GM19328 (cell line): ENCODE measurements around the gene VN1R4.
"Not testable (repeated sequence)": the region's sequence is repeated elsewhere in the genome, so short reads cannot be mapped to it uniquely, and the experiment has no call there.

Experiments used
- ATAC-seq: cut with Tn5 transposase; IDR thresholded peaks from one replicate; pipeline ENCODE4 v1.9.1; 2021; ENCODE audit warnings: mild to moderate bottlenecking, moderate library complexity; ENCODE audit not compliant: unreplicated experiment

VN1R4 gene

GRCh38 chr19:53267623-53268022 lies at the start of gene VN1R4:
Gene VN1R4, minus strand, starts transcription at chr19:53267723. Its CDS starts 58 bp downstream, at chr19:53267665.
- ATAC-seq = not testable (repeated sequence)

GRCh38 chr19:53311897-53312296 lies 44.4 kb upstream of the VN1R4 start:
- no peak for ATAC-seq

GRCh38 chr19:53311044-53311443 lies 43.5 kb upstream of the VN1R4 start:
- ATAC-seq = no peak

- ATAC-seq = no peak
These were observed 40.9 kb upstream of the VN1R4 start for GRCh38 chr19:53308339-53308811.

GRCh38 chr19:53301341-53301740 lies 33.8 kb upstream of the VN1R4 start:
- not testable (repeated sequence) for ATAC-seq

- ATAC-seq = no peak
These were observed 27.4 kb upstream of the VN1R4 start for GRCh38 chr19:53294786-53295441.

GRCh38 chr19:53290758-53291549 lies 23.4 kb upstream of the VN1R4 start:
- no peak for ATAC-seq

- no peak for ATAC-seq
These were observed 17.6 kb upstream of the VN1R4 start for GRCh38 chr19:53285087-53285486.

GRCh38 chr19:53281947-53282346 lies 14.4 kb upstream of the VN1R4 start:
- ATAC-seq = not testable (repeated sequence)

- ATAC-seq = no peak
These were observed 8.0 kb upstream of the VN1R4 start for GRCh38 chr19:53275480-53275879.

GRCh38 chr19:53272044-53272443 lies 4.5 kb upstream of the VN1R4 start:
- ATAC-seq = no peak

- ATAC-seq = not testable (repeated sequence)
These were observed 2.3 kb upstream of the VN1R4 start for GRCh38 chr19:53269861-53270260.

- ATAC-seq = not testable (repeated sequence)
These were observed 9.7 kb downstream of the VN1R4 start, which contains the start of gene VN1R2 for GRCh38 chr19:53257715-53258342. Gene VN1R2, plus strand, starts transcription at chr19:53258292. Its CDS starts 84 bp downstream, at chr19:53258376.

GRCh38 chr19:53254411-53255341 lies 12.8 kb downstream of the VN1R4 start, which contains the start of gene ZNF677:
Gene ZNF677, minus strand, starts transcription at chr19:53254873. Its CDS starts 3,323 bp downstream, at chr19:53251550.
- no peak for ATAC-seq

- no peak for ATAC-seq
These were observed 21.0 kb downstream of the VN1R4 start for GRCh38 chr19:53246498-53246897.

- ATAC-seq = no peak
These were observed 30.3 kb downstream of the VN1R4 start for GRCh38 chr19:53237114-53237777.

GRCh38 chr19:53224606-53225005 lies 42.9 kb downstream of the VN1R4 start:
- ATAC-seq = no peak

GRCh38 chr19:53222716-53223115 lies 44.8 kb downstream of the VN1R4 start:
- ATAC-seq = not testable (repeated sequence)
